Transverse colon (tissue), 4 donors: ENCODE results near the gene FBXO15. TPM values are rescaled to one million over a fixed set of nuclear protein-coding genes. Genes with fewer than 3 reads are reported as not detected.

Experiments used
- DNase-seq: peaks from one replicate; pipeline ENCODE4 v3.0.0-alpha.2; 2019
- H3K27ac ChIP-seq, 4 donors: fragments of 200-600 bp; sonication (generic); 2 replicates each; pipeline ENCODE4 v1.5.1; 2016 to 2018; ENCODE audit warnings: inconsistent platforms in 4 of 4
- H3K27me3 ChIP-seq: fragments of 200-600 bp; sonication (generic); 2 replicates; pipeline ENCODE4 v1.5.1; 2017; ENCODE audit warnings: inconsistent platforms
- H3K36me3 ChIP-seq, 4 donors: fragments of 200-600 bp; sonication (generic); 2 replicates each; pipeline ENCODE4 v1.5.1; 2017 to 2019; ENCODE audit warnings: inconsistent platforms in 4 of 4
- H3K4me1 ChIP-seq, 4 donors: fragments of 200-600 bp; sonication (generic); 2 replicates each; pipeline ENCODE4 v1.5.1; 2017 to 2020; ENCODE audit warnings: inconsistent platforms in 4 of 4
- H3K4me3 ChIP-seq, 4 donors: fragments of 200-600 bp; sonication (generic); 1 replicate in 1 of 4; 2 replicates in 3 of 4; pipeline versions ENCODE4 v1.5.1 to v1.6.1; 2017 to 2019; ENCODE audit warnings: inconsistent platforms in 4 of 4
- H3K9me3 ChIP-seq, 2 donors: fragments of 200-600 bp; sonication (generic); 2 replicates each; pipeline ENCODE4 v1.5.1; 2017 to 2019; ENCODE audit warnings: inconsistent platforms in 2 of 2
- CTCF ChIP-seq, 5 experiments: fragments of 200-600 bp in 3 of 5; fragments of 450-650 bp in 2 of 5; sonication (generic) in 3 of 5; IDR thresholded peaks; 1 replicate in 2 of 5; 2 replicates in 3 of 5; pipeline ENCODE4 v1.5.1; 2016 to 2017; ENCODE audit warnings: antibody characterized with exemption in 5 of 5, inconsistent platforms in 3 of 5, mild to moderate bottlenecking in 2 of 5, moderate library complexity in 1 of 5
- EP300 ChIP-seq: sonication (generic); formaldehyde crosslinking; IDR thresholded peaks from one replicate; pipeline ENCODE4 v1.6.1; 2017; ENCODE audit warnings: antibody characterized with exemption, low read depth
- POLR2A ChIP-seq: fragments of 450-650 bp; IDR thresholded peaks from one replicate; pipeline ENCODE4 v1.6.1; 2016; ENCODE audit warnings: antibody characterized with exemption, mild to moderate bottlenecking, moderate library complexity
- POLR2AphosphoS5 ChIP-seq, 3 donors: sonication (generic); formaldehyde crosslinking; IDR thresholded peaks; one replicate each; pipeline ENCODE4 v1.6.1; 2016; ENCODE audit warnings: antibody characterized with exemption in 3 of 3
- WGBS, 2 donors: methylation state at CpG; one replicate each; pipeline ENCODE4 v1.1.5; 2018; ENCODE audit warnings: low coverage in 1 of 2; 5-methylcytosine and 5-hydroxymethylcytosine counted together
- in situ Hi-C, 4 donors: fragments of 200-750 bp; cut with MboI; loops; one replicate each; pipeline versions ENCODE4 v1.15.0 to v1.15.1; 2017; ENCODE audit warnings: low sequenced_read_pairs in 3 of 4, low pct_ligation_motif_present in 1 of 4, low pct_unique_long_range_greater_than_20kb in 1 of 4
- intact Hi-C: fragments of 100-400 bp; cut with DNase I; formaldehyde crosslinking; loops from one replicate; pipeline ENCODE4 v1.15.1; 2023; ENCODE audit warnings: low total_unique reads
- total RNA-seq, 4 donors: library from RNA; depleted of rRNA; stranded (reverse); fragments of >200 nt; gene quantifications; one replicate each; pipeline ENCODE4 v1.1.0, GENCODE V29; 2016

FBXO15 gene
- total RNA-seq, 4 donors from 2014 or later = 0.14 to 0.64 TPM; not detected in 2

GRCh38 chr18:74191577-74191976 is 43.9 kb upstream of the FBXO15 start:
- no peak overlapping the region for H3K27ac ChIP-seq
- no peak for DNase-seq
- 85 to 90% methylated on average over 11 to 14 of the region's 14 CpGs for WGBS, 2 donors
- TF ChIP-seq CTCF (IDR thresholded peaks at IDR 0.05) (no peak), EP300 (no peak), POLR2A (no peak), POLR2AphosphoS5 (IDR thresholded peaks at IDR 0.05) (no peak)
- intact Hi-C loops = loop anchor here (10.0 kb wide), 1 partner anchor 363 kb away; no protein-coding TSS in a partner anchor
- in situ Hi-C loops = loop anchor here in 3 of 4 donors (10.0 to 25.0 kb wide), 4 partner anchors 143 to 371 kb away; no protein-coding TSS in a partner anchor
- no peak overlapping the region for H3K4me3 ChIP-seq
- peaks cover 0 to 7% (median 0%) of the 10 kb centered on the region in 4 donors for H3K4me1 ChIP-seq
- H3K27me3 ChIP-seq = no peaks in the 10 kb centered on the region
- H3K36me3 ChIP-seq = no peaks in the 10 kb centered on the region
- no peaks in the 10 kb centered on the region for H3K9me3 ChIP-seq

- in situ Hi-C loops = loop anchor here in 3 of 4 donors (10.0 to 25.0 kb wide), 4 partner anchors 145 to 372 kb away; no protein-coding TSS in a partner anchor
These were observed 42.5 kb upstream of the FBXO15 start for GRCh38 chr18:74190086-74190485.

GRCh38 chr18:74186661-74187060 is 39.0 kb upstream of the FBXO15 start:
- H3K9me3 ChIP-seq = no peaks in the 10 kb centered on the region
- in situ Hi-C loops = loop anchor here in 1 of 4 donors (25.0 kb wide), 1 partner anchor 376 kb away; no protein-coding TSS in a partner anchor
- TF ChIP-seq POLR2AphosphoS5 (IDR thresholded peaks at IDR 0.05) (no peak), EP300 (no peak), POLR2A (no peak)
- no peak for DNase-seq
- no peaks in the 10 kb centered on the region for H3K27me3 ChIP-seq
- intact Hi-C loops = no loop called here
- H3K27ac ChIP-seq = no peak overlapping the region
- no peak overlapping the region for H3K4me3 ChIP-seq
- H3K4me1 ChIP-seq = no peaks in the 10 kb centered on the region
- no peaks in the 10 kb centered on the region for H3K36me3 ChIP-seq
- WGBS, 2 donors = 80% methylated on average over 3 of the region's 3 CpGs; no CpG with 5 or more reads in 1 of the 2 donors

More at GRCh38 chr18:74190086-74190485, 42.5 kb upstream of the FBXO15 start:
- no peaks in the 10 kb centered on the region for H3K36me3 ChIP-seq
- H3K9me3 ChIP-seq = no peaks in the 10 kb centered on the region
- no peak for DNase-seq
- WGBS, 2 donors = 67 to 85% methylated on average over 4 of the region's 4 CpGs
- no peak overlapping the region for H3K4me3 ChIP-seq
- TF ChIP-seq EP300 (no peak), POLR2A (no peak), POLR2AphosphoS5 (IDR thresholded peaks at IDR 0.05) (no peak), CTCF (IDR thresholded peaks at IDR 0.05) (no peak)
- intact Hi-C loops = loop anchor here (10.0 kb wide), 1 partner anchor 365 kb away; no protein-coding TSS in a partner anchor
- H3K27ac ChIP-seq = no peak overlapping the region
- H3K27me3 ChIP-seq = no peaks in the 10 kb centered on the region
- H3K4me1 ChIP-seq = no peaks in the 10 kb centered on the region

GRCh38 chr18:74185860-74186259 is 38.2 kb upstream of the FBXO15 start:
- no peak overlapping the region for H3K27ac ChIP-seq
- no peaks in the 10 kb centered on the region for H3K4me1 ChIP-seq
- no peak overlapping the region for H3K4me3 ChIP-seq
- no peak for DNase-seq
- H3K27me3 ChIP-seq = no peaks in the 10 kb centered on the region
- in situ Hi-C loops (loop anchor here in 1 of 4 donors (25.0 kb wide), 1 partner anchor 376 kb away; no protein-coding TSS in a partner anchor), intact Hi-C loops (no loop called here)
- WGBS, 2 donors = 71 to 86% methylated on average over 1 to 2 of the region's 2 CpGs
- TF ChIP-seq POLR2AphosphoS5 (IDR thresholded peaks at IDR 0.05) = no peak
- TF ChIP-seq POLR2A = no peak
- no peak for TF ChIP-seq CTCF (IDR thresholded peaks at IDR 0.05)
- TF ChIP-seq EP300 = no peak
- no peaks in the 10 kb centered on the region for H3K36me3 ChIP-seq
- no peaks in the 10 kb centered on the region for H3K9me3 ChIP-seq
